ENCODE measurements around the gene KDM3A. TPM values are rescaled to one million over a fixed set of nuclear protein-coding genes. Genes with fewer than 3 reads are reported as not detected.
A peak's percentile ranks its signal among the peaks of the same experiment; 100 is the strongest.

KDM3A gene
- total RNA-seq, 2 experiments from 2014 or later = 55.5 to 57.3 TPM

DNA sequence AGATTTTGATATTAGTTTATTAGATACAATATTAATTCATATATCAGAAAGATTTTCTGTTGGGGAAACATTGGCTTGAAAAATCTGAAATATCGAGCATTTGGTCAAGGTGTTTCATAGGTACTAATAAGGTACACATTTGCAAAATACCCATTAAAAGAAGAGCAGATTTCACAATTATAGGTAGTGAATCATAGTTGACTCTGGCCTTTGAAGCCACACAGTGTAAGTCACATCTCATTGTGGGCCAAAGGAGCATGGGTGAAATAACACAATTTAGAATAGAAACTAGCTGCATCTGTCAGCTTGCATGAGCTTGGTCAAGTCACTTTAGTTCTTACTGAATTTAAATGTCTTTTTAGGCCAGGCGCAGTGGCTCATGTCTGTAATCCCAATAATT is 4.9 kb downstream of the KDM3A start:
- no peaks in the 10 kb centered on the region for H3K27me3 Mint-ChIP-seq
- no peaks in the 10 kb centered on the region for H3K9me3 Mint-ChIP-seq
- H3K4me1 Mint-ChIP-seq = peaks cover 66% of the 10 kb centered on the region
- H3K4me3 Mint-ChIP-seq = no peak overlapping the region
- H3K36me3 Mint-ChIP-seq = peaks cover 78% of the 10 kb centered on the region
- no peak overlapping the region for H3K27ac Mint-ChIP-seq
- no peak for DNase-seq

DNA sequence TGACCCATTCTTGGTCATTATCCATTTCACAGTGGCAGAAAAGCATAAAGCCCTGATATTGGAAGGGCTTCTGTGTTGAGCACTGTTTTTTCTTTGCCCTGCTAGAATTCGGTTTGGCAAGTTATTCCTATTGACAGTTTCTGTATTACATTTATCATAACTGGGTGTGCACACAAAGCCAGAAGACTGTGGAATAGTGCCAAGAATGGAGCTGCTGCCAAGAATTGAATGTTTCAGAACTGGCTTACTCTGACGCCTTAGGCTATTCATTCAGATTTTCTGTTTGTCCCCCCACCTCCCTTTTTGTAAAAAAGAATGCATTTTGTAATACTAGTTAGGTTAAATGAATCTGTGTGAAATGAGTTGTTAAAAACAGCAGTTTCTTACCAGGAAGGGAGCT is 12.7 kb downstream of the KDM3A start:
- H3K4me3 Mint-ChIP-seq = no peak overlapping the region
- no peaks in the 10 kb centered on the region for H3K27me3 Mint-ChIP-seq
- DNase-seq = no peak
- H3K4me1 Mint-ChIP-seq = peaks cover 19% of the 10 kb centered on the region
- no peak overlapping the region for H3K27ac Mint-ChIP-seq
- H3K9me3 Mint-ChIP-seq = no peaks in the 10 kb centered on the region
- peaks cover 55% of the 10 kb centered on the region for H3K36me3 Mint-ChIP-seq

GRCh38 chr2:86454238-86454637 is 13.1 kb downstream of the KDM3A start:
- no peak for DNase-seq
- Mint-ChIP-seq H3K9me3 (no peaks in the 10 kb centered on the region), H3K27ac (no peak overlapping the region), H3K36me3 (peaks cover 52% of the 10 kb centered on the region), H3K4me3 (no peak overlapping the region), H3K4me1 (peaks cover 15% of the 10 kb centered on the region), H3K27me3 (no peaks in the 10 kb centered on the region)

- Mint-ChIP-seq H3K27ac (no peak overlapping the region), H3K4me3 (no peak overlapping the region), H3K9me3 (no peaks in the 10 kb centered on the region), H3K4me1 (peaks cover 8% of the 10 kb centered on the region), H3K36me3 (peaks cover 47% of the 10 kb centered on the region), H3K27me3 (no peaks in the 10 kb centered on the region)
- no peak for DNase-seq
These were observed 14.0 kb downstream of the KDM3A start for GRCh38 chr2:86455181-86455580.

GRCh38 chr2:86461042-86461743 is 20.0 kb downstream of the KDM3A start:
- Mint-ChIP-seq H3K27me3 (no peaks in the 10 kb centered on the region), H3K36me3 (peaks cover 47% of the 10 kb centered on the region), H3K9me3 (no peaks in the 10 kb centered on the region), H3K27ac (no peak overlapping the region), H3K4me1 (peaks cover 9% of the 10 kb centered on the region), H3K4me3 (no peak overlapping the region)
- DNase-seq = no peak

- DNase-seq = no peak
- no peak overlapping the region for H3K4me3 Mint-ChIP-seq
- H3K36me3 Mint-ChIP-seq = peaks cover 55% of the 10 kb centered on the region
- H3K27ac Mint-ChIP-seq = peak overlapping the region; percentile 4
- peaks cover 30% of the 10 kb centered on the region for H3K4me1 Mint-ChIP-seq
- no peaks in the 10 kb centered on the region for H3K9me3 Mint-ChIP-seq
- H3K27me3 Mint-ChIP-seq = no peaks in the 10 kb centered on the region
These were observed 23.5 kb downstream of the KDM3A start for GRCh38 chr2:86464652-86465051.

GRCh38 chr2:86466306-86466705 is 25.1 kb downstream of the KDM3A start:
- H3K4me3 Mint-ChIP-seq = no peak overlapping the region
- DNase-seq = no peak
- no peaks in the 10 kb centered on the region for H3K9me3 Mint-ChIP-seq
- H3K27me3 Mint-ChIP-seq = no peaks in the 10 kb centered on the region
- H3K27ac Mint-ChIP-seq = no peak overlapping the region
- peaks cover 40% of the 10 kb centered on the region for H3K4me1 Mint-ChIP-seq
- peaks cover 52% of the 10 kb centered on the region for H3K36me3 Mint-ChIP-seq

- DNase-seq = no peak
- peak overlapping the region; percentile 8 for H3K4me3 Mint-ChIP-seq
These were observed 27.2 kb downstream of the KDM3A start for GRCh38 chr2:86468162-86469033.

DNA sequence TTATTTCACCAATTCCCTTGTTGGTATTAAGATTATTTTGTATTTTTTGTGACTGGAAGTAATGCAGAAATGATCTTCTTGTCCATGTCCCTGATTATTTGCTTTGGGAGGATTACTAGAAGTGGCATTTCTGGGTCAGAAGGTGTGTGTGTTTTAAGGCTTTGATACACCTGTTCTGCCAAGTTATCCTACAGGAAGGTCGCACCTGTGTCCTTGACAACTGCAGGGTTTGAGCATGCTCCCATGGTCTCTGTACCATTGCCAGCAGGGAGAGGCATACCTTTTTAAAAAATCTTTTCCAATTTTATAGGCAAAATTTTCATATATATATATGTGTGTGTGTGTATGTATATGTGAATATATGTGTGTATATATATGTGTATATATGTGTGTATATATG is 29.7 kb downstream of the KDM3A start:
- peaks cover 54% of the 10 kb centered on the region for H3K36me3 Mint-ChIP-seq
- H3K4me1 Mint-ChIP-seq = peaks cover 51% of the 10 kb centered on the region

More at GRCh38 chr2:86468162-86469033, 27.2 kb downstream of the KDM3A start:
- Mint-ChIP-seq H3K27ac (peak overlapping the region; percentile 68), H3K4me1 (peaks cover 45% of the 10 kb centered on the region), H3K27me3 (no peaks in the 10 kb centered on the region), H3K9me3 (no peaks in the 10 kb centered on the region), H3K36me3 (peaks cover 52% of the 10 kb centered on the region)

DNA sequence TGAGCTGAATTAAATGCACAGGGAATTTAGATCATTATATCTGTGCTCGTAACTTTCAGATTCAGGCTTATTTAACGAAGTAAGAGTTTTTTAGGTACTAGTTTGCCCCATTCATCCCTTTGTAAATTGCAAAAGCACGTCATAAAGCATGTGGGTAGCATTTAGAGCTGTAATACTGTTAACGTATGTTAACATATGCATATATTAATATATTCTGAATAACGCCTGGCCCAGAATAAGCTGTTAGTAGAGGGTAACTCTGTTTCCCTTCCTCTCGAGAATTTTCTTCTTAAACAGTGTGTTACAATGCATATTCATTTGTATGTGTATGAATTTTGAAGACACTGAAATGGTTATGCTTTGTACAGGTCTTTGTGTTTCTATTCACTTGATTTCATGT is 30.5 kb downstream of the KDM3A start:
- Mint-ChIP-seq H3K4me1 (peaks cover 51% of the 10 kb centered on the region), H3K27ac (peak overlapping the region; percentile 59), H3K27me3 (no peaks in the 10 kb centered on the region), H3K36me3 (peaks cover 57% of the 10 kb centered on the region), H3K4me3 (no peak overlapping the region), H3K9me3 (no peaks in the 10 kb centered on the region)
- DNase-seq = no peak

More for the DNA sequence above, 29.7 kb downstream of the KDM3A start:
- no peak overlapping the region for H3K4me3 Mint-ChIP-seq
- no peak for DNase-seq
- H3K27me3 Mint-ChIP-seq = no peaks in the 10 kb centered on the region
- H3K27ac Mint-ChIP-seq = no peak overlapping the region
- H3K9me3 Mint-ChIP-seq = no peaks in the 10 kb centered on the region

- peaks cover 31% of the 10 kb centered on the region for H3K4me1 Mint-ChIP-seq
- no peak overlapping the region for H3K4me3 Mint-ChIP-seq
- no peaks in the 10 kb centered on the region for H3K9me3 Mint-ChIP-seq
- H3K27me3 Mint-ChIP-seq = no peaks in the 10 kb centered on the region
- H3K36me3 Mint-ChIP-seq = peaks cover 38% of the 10 kb centered on the region
- H3K27ac Mint-ChIP-seq = peak overlapping the region; percentile 1
- no peak for DNase-seq
These were observed 34.9 kb downstream of the KDM3A start for GRCh38 chr2:86476092-86476491.

GRCh38 chr2:86476918-86477317 is 35.7 kb downstream of the KDM3A start:
- H3K27me3 Mint-ChIP-seq = no peaks in the 10 kb centered on the region
- no peaks in the 10 kb centered on the region for H3K9me3 Mint-ChIP-seq
- H3K36me3 Mint-ChIP-seq = peaks cover 37% of the 10 kb centered on the region
- no peak overlapping the region for H3K4me3 Mint-ChIP-seq
- DNase-seq = no peak
- H3K4me1 Mint-ChIP-seq = peaks cover 34% of the 10 kb centered on the region
- no peak overlapping the region for H3K27ac Mint-ChIP-seq

DNA sequence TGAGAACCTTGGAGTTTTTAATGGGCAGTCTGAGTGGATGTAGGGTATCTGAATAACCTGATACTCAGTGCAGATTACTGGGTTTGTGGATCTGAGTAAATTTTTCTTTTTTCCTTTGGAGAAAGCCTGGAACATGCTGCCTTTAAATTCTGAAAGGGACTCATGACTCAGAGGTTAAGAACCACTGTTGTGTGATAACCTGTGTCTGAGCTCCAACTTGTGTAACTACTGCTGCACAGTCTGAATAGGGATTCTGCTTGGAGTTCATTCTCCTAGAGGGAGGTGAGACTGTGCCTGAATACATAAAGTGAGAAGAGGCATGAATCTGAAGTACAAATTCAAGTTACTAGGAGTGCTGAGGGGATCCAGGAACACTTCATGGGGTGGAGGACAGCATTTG is 36.2 kb downstream of the KDM3A start:
- Mint-ChIP-seq H3K4me3 (no peak overlapping the region), H3K9me3 (no peaks in the 10 kb centered on the region), H3K27ac (no peak overlapping the region), H3K4me1 (peaks cover 34% of the 10 kb centered on the region), H3K27me3 (no peaks in the 10 kb centered on the region), H3K36me3 (peaks cover 38% of the 10 kb centered on the region)
- no peak for DNase-seq

DNA sequence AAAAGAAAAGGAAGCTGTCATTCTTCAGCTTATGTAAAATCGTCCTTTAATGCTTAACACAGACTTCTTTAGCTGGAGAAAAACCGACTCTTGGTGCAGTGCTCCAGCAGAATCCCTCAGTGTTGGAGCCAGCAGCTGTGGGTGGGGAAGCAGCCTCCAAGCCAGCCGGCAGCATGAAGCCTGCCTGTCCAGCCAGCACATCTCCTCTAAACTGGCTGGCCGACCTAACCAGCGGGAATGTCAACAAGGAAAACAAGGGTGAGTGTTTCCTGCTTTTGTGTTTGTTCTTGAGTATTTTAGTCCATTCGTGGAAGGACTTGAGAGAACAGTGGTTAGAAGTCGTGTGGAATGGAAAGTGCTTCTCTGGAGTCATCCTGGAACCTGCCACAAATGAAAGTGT is 38.9 kb downstream of the KDM3A start:
- Mint-ChIP-seq H3K4me1 (peaks cover 35% of the 10 kb centered on the region), H3K4me3 (no peak overlapping the region), H3K36me3 (peaks cover 48% of the 10 kb centered on the region), H3K9me3 (no peaks in the 10 kb centered on the region), H3K27ac (no peak overlapping the region), H3K27me3 (no peaks in the 10 kb centered on the region)
- DNase-seq = no peak

- H3K27ac Mint-ChIP-seq = peak overlapping the region; percentile 76
- no peak for DNase-seq
- no peak overlapping the region for H3K4me3 Mint-ChIP-seq
- H3K9me3 Mint-ChIP-seq = no peaks in the 10 kb centered on the region
- H3K27me3 Mint-ChIP-seq = no peaks in the 10 kb centered on the region
- H3K36me3 Mint-ChIP-seq = peaks cover 58% of the 10 kb centered on the region
- peaks cover 31% of the 10 kb centered on the region for H3K4me1 Mint-ChIP-seq
These were observed 40.9 kb downstream of the KDM3A start for GRCh38 chr2:86482034-86482433.
